IMR-90 (cell line): Measurements from ENCODE around the gene PRICKLE2. TPM values are rescaled to one million over a fixed set of nuclear protein-coding genes. Genes with fewer than 3 reads are reported as not detected.

ENCODE experiments used
- ATAC-seq: fragments of 200-7000 bp; cut with Tn5 transposase; 2 replicates; pipeline ENCODE4 v1.9.1; 2020; ENCODE audit warnings: low read depth, mild to moderate bottlenecking, moderate library complexity
- BruUV-seq: library from RNA; stranded (reverse); fragments of 400-500 nt; replicated peaks from 2 replicates; lab custom pipeline; 2021; lab: Mats Ljungman, UMichigan
- CTCF ChIA-PET: fragments of 300-600 bp; formaldehyde crosslinking; extraction: SDS; loops from one replicate; lab custom pipeline; 2021; ENCODE audit warnings: antibody characterized with exemption; lab: Yijun Ruan, JAX
- POLR2A ChIA-PET: fragments of 300-600 bp; sonication (Branson Sonifier 250); formaldehyde crosslinking; loops from one replicate; lab custom pipeline; 2022; ENCODE audit warnings: antibody characterized with exemption; ENCODE audit not compliant: unreplicated experiment; lab: Charles Lee
- DNase-seq: peaks from one replicate; pipeline ENCODE4 v3.0.0; 2013
- H2AFZ ChIP-seq: replicated peaks from 2 replicates; pipeline ENCODE3; 2013; ENCODE audit warnings: low read length, mild to moderate bottlenecking; ENCODE audit not compliant: poor library complexity
- H2AK5ac ChIP-seq: 2 replicates; pipeline ENCODE4 v1.6.1; 2013; ENCODE audit warnings: low read depth, low read length, inconsistent platforms
- H2AK9ac ChIP-seq: replicated peaks from 2 replicates; pipeline ENCODE3; 2013; ENCODE audit warnings: mild to moderate bottlenecking, low read depth, low read length, moderate library complexity; ENCODE audit not compliant: poor library complexity
- H2BK120ac ChIP-seq: 2 replicates; pipeline ENCODE4 v1.6.1; 2013; ENCODE audit warnings: low read depth, low read length, inconsistent platforms
- H2BK15ac ChIP-seq: 3 replicates; pipeline ENCODE4 v1.6.1; 2013; ENCODE audit warnings: low read depth, low read length, inconsistent platforms
- H2BK20ac ChIP-seq: 2 replicates; pipeline ENCODE4 v1.6.1; 2013; ENCODE audit warnings: low read depth, mild to moderate bottlenecking, inconsistent platforms, low read length, moderate library complexity
- H2BK5ac ChIP-seq: 2 replicates; pipeline ENCODE4 v1.6.1; 2013; ENCODE audit warnings: mild to moderate bottlenecking, low read depth, low read length, inconsistent platforms; ENCODE audit not compliant: poor library complexity, severe bottlenecking
- H3K14ac ChIP-seq: replicated peaks from 2 replicates; pipeline ENCODE4 v1.6.1; 2013; ENCODE audit warnings: low read depth, low read length, inconsistent platforms
- H3K18ac ChIP-seq: 2 replicates; pipeline ENCODE4 v1.6.1; 2013; ENCODE audit warnings: low read depth, low read length, control low read depth
- H3K23ac ChIP-seq: 2 replicates; pipeline ENCODE4 v1.6.1; 2013; ENCODE audit warnings: low read depth, low read length, inconsistent platforms
- H3K27ac ChIP-seq: 2 replicates; pipeline ENCODE4 v1.5.1; 2013; ENCODE audit warnings: mild to moderate bottlenecking, control low read depth, low read length; ENCODE audit not compliant: insufficient read depth
- H3K27me3 ChIP-seq: 2 replicates; pipeline ENCODE4 v1.6.1; 2013; ENCODE audit warnings: low read length; ENCODE audit not compliant: control insufficient read depth, insufficient read depth
- H3K36me3 ChIP-seq: 2 replicates; pipeline ENCODE4 v1.6.1; 2013; ENCODE audit warnings: low read length, mixed read lengths; ENCODE audit not compliant: control insufficient read depth, insufficient read depth
- H3K4ac ChIP-seq: 2 replicates; pipeline ENCODE4 v1.6.1; 2013; ENCODE audit warnings: low read depth, low read length, inconsistent platforms
- H3K4me1 ChIP-seq: 2 replicates; pipeline ENCODE4 v1.6.1; 2013; ENCODE audit warnings: low read length, mixed read lengths; ENCODE audit not compliant: control insufficient read depth, insufficient read depth
- H3K4me2 ChIP-seq: 2 replicates; pipeline ENCODE4 v1.6.1; 2013; ENCODE audit warnings: low read depth, mild to moderate bottlenecking, control low read depth, low read length, moderate library complexity
- H3K4me3 ChIP-seq: 2 replicates; pipeline ENCODE4 v1.5.1; 2013; ENCODE audit warnings: low read depth, mild to moderate bottlenecking, control low read depth, low read length, moderate library complexity; ENCODE audit not compliant: insufficient read depth
- H3K56ac ChIP-seq: 2 replicates; pipeline ENCODE4 v1.6.1; 2013; ENCODE audit warnings: low read length, inconsistent platforms; ENCODE audit not compliant: insufficient read depth; ENCODE audit errors: extremely low read depth
- H3K79me1 ChIP-seq, 2 experiments: 2 replicates each; pipeline ENCODE4 v1.6.1; 2013; ENCODE audit warnings: low read length in 2 of 2, inconsistent platforms in 1 of 2, low read depth in 1 of 2
- H3K9ac ChIP-seq: 2 replicates; pipeline ENCODE4 v1.6.1; 2013; ENCODE audit warnings: low read depth, low read length, control low read depth
- H3K9me1 ChIP-seq: 2 replicates; pipeline ENCODE4 v1.6.1; 2013; ENCODE audit warnings: low read length, inconsistent platforms; ENCODE audit not compliant: insufficient read depth
- H3K9me3 ChIP-seq: 2 replicates; pipeline ENCODE4 v1.6.1; 2013; ENCODE audit warnings: low read length; ENCODE audit not compliant: control insufficient read depth, insufficient read depth
- H4K20me1 ChIP-seq: 2 replicates; pipeline ENCODE4 v1.6.1; 2013; ENCODE audit warnings: low read length, inconsistent platforms; ENCODE audit not compliant: insufficient read depth
- H4K5ac ChIP-seq: 2 replicates; pipeline ENCODE4 v1.6.1; 2013; ENCODE audit warnings: mild to moderate bottlenecking, low read depth, low read length, control low read depth
- H4K8ac ChIP-seq, 2 experiments: 2 replicates each; pipeline ENCODE4 v1.6.1; 2013; ENCODE audit warnings: low read depth in 2 of 2, low read length in 2 of 2, control low read depth in 1 of 2, inconsistent platforms in 1 of 2
- H4K91ac ChIP-seq: 2 replicates; pipeline ENCODE4 v1.6.1; 2013; ENCODE audit warnings: low read depth, low read length, inconsistent platforms; ENCODE audit not compliant: insufficient read depth
- BHLHE40 ChIP-seq: fragments of 150-350 bp; IDR thresholded peaks from 2 replicates; pipeline ENCODE4 v1.6.1; 2016; ENCODE audit warnings: mild to moderate bottlenecking, low read depth, low read length
- CHD1 ChIP-seq: IDR thresholded peaks from 2 replicates; pipeline ENCODE4 v1.6.1; 2012; ENCODE audit warnings: low read depth, low read length, improper control_type of control experiment
- FOS ChIP-seq: fragments of 150-350 bp; IDR thresholded peaks from 2 replicates; pipeline ENCODE4 v1.6.1; 2016; ENCODE audit warnings: low read depth, low read length
- MXI1 ChIP-seq: IDR thresholded peaks from 2 replicates; pipeline ENCODE4 v1.6.1; 2012; ENCODE audit warnings: low read depth, mild to moderate bottlenecking, low read length, moderate library complexity, borderline replicate concordance
- POLR2A ChIP-seq: IDR thresholded peaks from 2 replicates; pipeline ENCODE4 v1.6.1; 2012; ENCODE audit warnings: mild to moderate bottlenecking, low read depth, low read length
- RAD21 ChIP-seq: IDR thresholded peaks from 2 replicates; pipeline ENCODE4 v1.6.1; 2012; ENCODE audit warnings: low read length, improper control_type of control experiment
- RFX5 ChIP-seq: IDR thresholded peaks from 2 replicates; pipeline ENCODE4 v1.8.0; 2012; ENCODE audit warnings: low read depth, mild to moderate bottlenecking, low read length, moderate library complexity
- SMC3 ChIP-seq: fragments of 150-350 bp; IDR thresholded peaks from 2 replicates; pipeline ENCODE4 v1.6.1; 2016; ENCODE audit warnings: low read depth, mild to moderate bottlenecking, antibody characterized with exemption, low read length, moderate library complexity
- WGBS, 2 experiments: methylation state at CpG; one replicate each; pipeline versions ENCODE4 v1.1.5 to v1.1.7; 2013; ENCODE audit warnings: missing lambda C conversion rate in 2 of 2; ENCODE audit not compliant: insufficient read length in 1 of 2; ENCODE audit errors: extremely low coverage in 2 of 2; 5-methylcytosine and 5-hydroxymethylcytosine counted together
- dilution Hi-C: fragments of 300-500 bp; cut with HindIII; formaldehyde crosslinking; loops from one replicate; pipeline ENCODE4 v1.14.3; 2018; ENCODE audit warnings: low sequenced_read_pairs; ENCODE audit not compliant: unreplicated experiment
- in situ Hi-C: fragments of 300-500 bp; cut with MboI; formaldehyde crosslinking; loops from 3 replicates; pipeline ENCODE4 v1.14.3; 2019; ENCODE audit warnings: low sequenced_read_pairs, inconsistent platforms, mixed read lengths
- intact Hi-C: fragments of 100-400 bp; cut with micrococcal nuclease; formaldehyde crosslinking; loops from 2 replicates; pipeline ENCODE4 v1.10.0; 2022
- polyA plus RNA-seq, 3 experiments: library from polyadenylated mRNA; depleted of rRNA; stranded (reverse); fragments of >200 nt; gene quantifications; 2 replicates each; pipeline ENCODE4 v1.2.3, GENCODE V29; 2012; ENCODE audit warnings: low replicate concordance in 1 of 3
- total RNA-seq: library from RNA; depleted of rRNA; stranded (reverse); fragments of >200 nt; gene quantifications from 2 replicates; pipeline ENCODE4 v1.2.3, GENCODE V29; 2012
- TF ChIP-seq, protein P1 (sequence below): fragments of 150-350 bp; IDR thresholded peaks from 2 replicates; pipeline ENCODE4 v1.6.1; 2016; ENCODE audit warnings: low read depth, mild to moderate bottlenecking, low read length, moderate library complexity, borderline replicate concordance

Gene PRICKLE2
- total and polyA plus RNA-seq, 2 of the 4 experiments (the other 2 are of a cell fraction) = 4.1 to 14.2 TPM

DNA sequence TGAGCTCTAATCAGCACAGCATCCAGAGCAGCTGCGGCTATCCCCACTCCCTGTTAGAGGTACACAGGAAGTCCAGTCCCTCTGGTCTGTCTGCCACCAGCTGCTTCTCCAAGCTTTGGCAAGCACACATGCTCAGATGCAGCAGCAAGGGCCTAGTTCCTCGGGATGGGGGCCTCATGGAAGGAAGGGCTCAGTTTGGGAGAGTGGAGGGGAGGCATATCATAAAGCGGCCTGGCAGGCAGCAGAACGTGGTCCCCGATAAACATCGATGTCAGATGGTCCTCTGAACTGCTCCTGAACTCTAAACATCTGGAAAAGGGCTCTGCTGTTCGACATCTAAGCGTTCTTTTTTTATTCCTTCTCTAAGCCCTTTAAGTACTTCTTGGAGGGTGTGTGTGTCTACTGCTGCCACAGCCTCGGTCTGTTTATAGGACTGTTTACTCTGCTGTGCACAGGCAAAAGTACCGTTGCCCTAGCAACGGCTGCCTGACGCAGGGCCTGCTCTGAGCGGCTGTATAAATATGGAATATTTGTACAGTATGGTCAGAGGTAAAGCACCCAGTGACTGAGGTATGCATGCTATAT lies 74.6 kb downstream of the PRICKLE2 start:
- peaks cover 18% of the 10 kb centered on the region for H3K4me1 ChIP-seq
- no TSS peak for BruUV-seq
- H3K9ac ChIP-seq = peak overlapping the region; percentile 49
- peak overlapping the region; percentile 89 for H4K91ac ChIP-seq
- no peaks in the 10 kb centered on the region for H3K27me3 ChIP-seq
- peak overlapping the region; percentile 65 for H2BK120ac ChIP-seq
- peak overlapping the region; percentile 67 for H2AK9ac ChIP-seq
- peak overlapping the region; percentile 88 for H3K4ac ChIP-seq
- H2AK5ac ChIP-seq = peak overlapping the region; percentile 75
- ATAC-seq (peak; percentile 97), DNase-seq (peak; percentile 99)
- H2BK20ac ChIP-seq = peak overlapping the region; percentile 27; the same call in 1 of the 2 replicates
- H3K9me1 ChIP-seq = peaks cover 20% of the 10 kb centered on the region
- H3K36me3 ChIP-seq = peaks cover 36% of the 10 kb centered on the region
- H3K4me3 ChIP-seq = no peak overlapping the region
- peak overlapping the region; percentile 71 for H3K18ac ChIP-seq
- peak overlapping the region; percentile 37 for H4K5ac ChIP-seq
- peak overlapping the region; percentile 96 for H3K27ac ChIP-seq
- TF ChIP-seq CHD1 = no peak
- peak; percentile 56; the same call in 1 of the 2 replicates for TF ChIP-seq MXI1
- TF ChIP-seq, protein P1, sequence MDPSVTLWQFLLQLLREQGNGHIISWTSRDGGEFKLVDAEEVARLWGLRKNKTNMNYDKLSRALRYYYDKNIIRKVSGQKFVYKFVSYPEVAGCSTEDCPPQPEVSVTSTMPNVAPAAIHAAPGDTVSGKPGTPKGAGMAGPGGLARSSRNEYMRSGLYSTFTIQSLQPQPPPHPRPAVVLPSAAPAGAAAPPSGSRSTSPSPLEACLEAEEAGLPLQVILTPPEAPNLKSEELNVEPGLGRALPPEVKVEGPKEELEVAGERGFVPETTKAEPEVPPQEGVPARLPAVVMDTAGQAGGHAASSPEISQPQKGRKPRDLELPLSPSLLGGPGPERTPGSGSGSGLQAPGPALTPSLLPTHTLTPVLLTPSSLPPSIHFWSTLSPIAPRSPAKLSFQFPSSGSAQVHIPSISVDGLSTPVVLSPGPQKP = no peak
- 0 out of 2 replicates have a peak, but pooled peaks have one; percentile 13 for TF ChIP-seq BHLHE40
- no peak; the same call in none of the 2 replicates for TF ChIP-seq RFX5
- TF ChIP-seq POLR2A = peak; percentile 54; the same call in 1 of the 2 replicates
- peak; percentile 16; the same call in 1 of the 2 replicates for TF ChIP-seq RAD21
- TF ChIP-seq SMC3 = 0 out of 2 replicates have a peak, but pooled peaks have one; percentile 16
- TF ChIP-seq FOS = peak; percentile 69
- POLR2A ChIA-PET = no interaction called here
- WGBS, 2 experiments = 0% methylated on average over 3 of the region's 13 CpGs; no CpG with 5 or more reads in 1 of the 2 experiments
- H3K23ac ChIP-seq = peak overlapping the region; percentile 49; the same call in 1 of the 2 replicates
- H2AFZ ChIP-seq = peak overlapping the region; percentile 46
- H4K8ac ChIP-seq = peak overlapping the region; percentile 53 to 74; a peak in 3 of 4 replicates
- H3K4me2 ChIP-seq = peak overlapping the region; percentile 76
- intact Hi-C loops = loop anchor here (1.0 to 5.0 kb wide), 6 partner anchors 13 to 332 kb away; no protein-coding TSS in a partner anchor
- peak overlapping the region; percentile 83 for H2BK5ac ChIP-seq
- H3K79me1 ChIP-seq = peaks cover 6 to 42% of the 10 kb centered on the region in 2 experiments
- CTCF ChIA-PET = no interaction called here
- H3K14ac ChIP-seq = peak overlapping the region; percentile 59
- no peaks in the 10 kb centered on the region; the same call in none of the 2 replicates for H4K20me1 ChIP-seq
- dilution Hi-C loops = no loop called here
- H3K9me3 ChIP-seq = no peaks in the 10 kb centered on the region
- peak overlapping the region; percentile 67; the same call in 2 of the 3 replicates for H2BK15ac ChIP-seq
- in situ Hi-C loops = no loop called here
- H3K56ac ChIP-seq = peak overlapping the region; percentile 20; the same call in 1 of the 2 replicates
